Measurements from ENCODE around the gene TMUB1.

Gene TMUB1

GRCh38 chr7:151038951-151039849, 44.1 kb downstream of the TMUB1 start:
- peak; percentile 74 for DNase-seq (ENCODE audit: low read depth)
- no peak overlapping the region for H3K4me3 ChIP-seq (ENCODE audit: low read length)
- peak overlapping the region; percentile 36 for H3K9ac ChIP-seq (ENCODE audit: low read length)
- peaks cover 31% of the 10 kb centered on the region for H3K36me3 ChIP-seq (ENCODE audit: control insufficient read depth, insufficient read depth, low read length, severe bottlenecking)
- no peaks in the 10 kb centered on the region for H3K27me3 ChIP-seq (replicated peaks; ENCODE audit: control insufficient read depth, insufficient read depth, low read length)
- no peaks in the 10 kb centered on the region for H3K9me3 ChIP-seq (ENCODE audit: control insufficient read depth, low read length)
- H3K4me1 ChIP-seq (ENCODE audit: control insufficient read depth, insufficient read depth, low read length), result peaks cover 23% of the 10 kb centered on the region

DNA sequence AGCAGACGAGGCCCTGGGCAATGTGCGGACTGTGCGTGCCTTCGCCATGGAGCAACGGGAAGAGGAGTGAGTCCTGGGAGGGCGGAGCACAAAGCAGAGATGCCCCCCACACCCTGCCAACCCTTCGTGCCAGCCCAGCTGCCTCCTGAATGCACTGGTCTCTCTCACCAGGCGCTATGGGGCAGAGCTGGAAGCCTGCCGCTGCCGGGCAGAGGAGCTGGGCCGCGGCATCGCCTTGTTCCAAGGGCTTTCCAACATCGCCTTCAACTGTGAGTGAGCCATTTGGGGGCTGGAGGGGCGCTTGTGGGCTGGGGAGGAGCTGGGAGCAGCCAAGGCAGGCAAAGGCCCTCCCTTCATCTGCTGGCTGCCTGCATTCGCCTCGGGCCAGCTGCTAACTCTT, 47.4 kb downstream of the TMUB1 start:
- Histone ChIP-seq H3K36me3 (ENCODE audit: control insufficient read depth, insufficient read depth, low read length, severe bottlenecking) (peaks cover 35% of the 10 kb centered on the region), H3K9ac (ENCODE audit: low read length) (no peak overlapping the region), H3K9me3 (ENCODE audit: control insufficient read depth, low read length) (no peaks in the 10 kb centered on the region)

GRCh38 chr7:151035026-151035717, 48.1 kb downstream of the TMUB1 start:
- Histone ChIP-seq H3K27me3 (replicated peaks; ENCODE audit: control insufficient read depth, insufficient read depth, low read length) (no peaks in the 10 kb centered on the region), H3K9me3 (ENCODE audit: control insufficient read depth, low read length) (no peaks in the 10 kb centered on the region), H3K9ac (ENCODE audit: low read length) (no peak overlapping the region), H3K36me3 (ENCODE audit: control insufficient read depth, insufficient read depth, low read length, severe bottlenecking) (peaks cover 35% of the 10 kb centered on the region), H3K4me3 (ENCODE audit: low read length) (no peak overlapping the region), H3K4me1 (ENCODE audit: control insufficient read depth, insufficient read depth, low read length) (peaks cover 20% of the 10 kb centered on the region)
- no peak for DNase-seq (ENCODE audit: low read depth)

More for the DNA sequence above, 47.4 kb downstream of the TMUB1 start:
- Histone ChIP-seq H3K27me3 (replicated peaks; ENCODE audit: control insufficient read depth, insufficient read depth, low read length) (no peaks in the 10 kb centered on the region), H3K4me3 (ENCODE audit: low read length) (no peak overlapping the region), H3K4me1 (ENCODE audit: control insufficient read depth, insufficient read depth, low read length) (peaks cover 20% of the 10 kb centered on the region)
- DNase-seq (ENCODE audit: low read depth), result no peak

GRCh38 chr7:151034312-151035025, 48.8 kb downstream of the TMUB1 start:
- no peak for DNase-seq (ENCODE audit: low read depth)
- no peaks in the 10 kb centered on the region for H3K27me3 ChIP-seq (replicated peaks; ENCODE audit: control insufficient read depth, insufficient read depth, low read length)

GRCh38 chr7:151033864-151034249, 49.4 kb downstream of the TMUB1 start:
- Histone ChIP-seq H3K9ac (ENCODE audit: low read length) (no peak overlapping the region), H3K4me1 (ENCODE audit: control insufficient read depth, insufficient read depth, low read length) (peaks cover 20% of the 10 kb centered on the region), H3K36me3 (ENCODE audit: control insufficient read depth, insufficient read depth, low read length, severe bottlenecking) (peaks cover 35% of the 10 kb centered on the region), H3K9me3 (ENCODE audit: control insufficient read depth, low read length) (no peaks in the 10 kb centered on the region), H3K4me3 (ENCODE audit: low read length) (no peak overlapping the region), H3K27me3 (replicated peaks; ENCODE audit: control insufficient read depth, insufficient read depth, low read length) (no peaks in the 10 kb centered on the region)
- DNase-seq (ENCODE audit: low read depth), result no peak

More at GRCh38 chr7:151034312-151035025, 48.8 kb downstream of the TMUB1 start:
- H3K9me3 ChIP-seq (ENCODE audit: control insufficient read depth, low read length), result no peaks in the 10 kb centered on the region
- H3K36me3 ChIP-seq (ENCODE audit: control insufficient read depth, insufficient read depth, low read length, severe bottlenecking), result peaks cover 35% of the 10 kb centered on the region
- no peak overlapping the region for H3K9ac ChIP-seq (ENCODE audit: low read length)
- H3K4me3 ChIP-seq (ENCODE audit: low read length), result no peak overlapping the region
- peaks cover 20% of the 10 kb centered on the region for H3K4me1 ChIP-seq (ENCODE audit: control insufficient read depth, insufficient read depth, low read length)

DNA sequence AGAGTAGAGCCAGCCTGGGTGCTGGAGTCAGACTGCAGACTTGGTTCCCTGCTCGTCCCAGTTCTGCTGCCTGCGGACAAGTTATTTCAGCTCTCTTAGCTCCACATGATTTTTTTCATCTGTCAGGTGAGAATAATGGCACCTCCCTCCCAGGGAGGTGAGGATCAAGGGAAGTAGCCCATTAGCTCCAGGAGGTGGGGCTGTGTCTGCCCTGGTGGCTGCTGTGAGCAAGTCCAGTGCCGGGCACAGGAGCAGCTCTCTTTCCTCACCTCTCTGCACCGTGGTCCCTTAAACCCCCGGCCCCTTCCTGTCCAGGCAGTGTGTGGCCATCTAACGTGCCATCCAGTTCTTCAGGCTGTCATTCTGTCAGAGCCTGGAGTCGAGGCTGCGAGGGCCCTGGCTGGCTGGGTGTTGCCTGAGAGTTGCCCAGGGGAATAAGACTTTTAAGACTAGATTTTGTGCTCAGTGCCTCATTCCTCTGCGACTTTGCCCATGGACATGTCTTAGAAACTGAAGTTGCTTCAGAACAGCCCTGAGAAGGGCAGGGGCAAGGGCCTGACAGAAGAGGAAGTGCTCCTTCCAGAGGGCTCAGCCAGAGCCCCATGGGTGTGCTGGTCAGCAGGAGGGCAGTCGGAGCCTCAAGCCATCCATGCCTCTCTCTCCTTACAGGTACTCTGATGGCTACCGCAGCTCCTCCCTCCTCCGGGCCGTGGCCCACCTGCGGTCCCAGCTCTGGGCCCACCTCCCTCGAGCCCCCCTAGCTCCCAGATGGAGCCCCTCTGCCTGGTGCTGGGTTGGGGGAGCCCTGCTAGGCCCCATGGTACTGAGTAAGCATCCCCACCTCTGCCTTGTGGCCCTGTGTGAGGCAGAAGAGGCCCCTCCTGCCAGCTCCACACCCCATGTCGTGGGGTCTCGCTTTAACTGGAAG, 50.1 kb downstream of the TMUB1 start:
- Histone ChIP-seq H3K9ac (ENCODE audit: low read length) (no peak overlapping the region), H3K4me3 (ENCODE audit: low read length) (no peak overlapping the region), H3K27me3 (replicated peaks; ENCODE audit: control insufficient read depth, insufficient read depth, low read length) (no peaks in the 10 kb centered on the region), H3K4me1 (ENCODE audit: control insufficient read depth, insufficient read depth, low read length) (peaks cover 16% of the 10 kb centered on the region), H3K9me3 (ENCODE audit: control insufficient read depth, low read length) (no peaks in the 10 kb centered on the region), H3K36me3 (ENCODE audit: control insufficient read depth, insufficient read depth, low read length, severe bottlenecking) (peaks cover 35% of the 10 kb centered on the region)
- no peak for DNase-seq (ENCODE audit: low read depth)
